Measurements from ENCODE around the gene UVSSA. TPM values are rescaled to one million over a fixed set of nuclear protein-coding genes. Genes with fewer than 3 reads are reported as not detected.

The UVSSA gene
- total RNA-seq, 2 donors from 2014 or later, result 18.2 to 26.0 TPM

GRCh38 chr4:1329408-1330371, 17.3 kb upstream of the UVSSA start:
- Histone ChIP-seq H3K4me1 (no peaks in the 10 kb centered on the region), H3K27me3 (no peaks in the 10 kb centered on the region), H3K4me3 (no peak overlapping the region), H3K36me3 (replicated peaks in 1 of 2; ENCODE audit: insufficient read depth in 1 of 2, low read depth in 2 of 2) (peaks cover 0 to 24% of the 10 kb centered on the region in 2 donors), H3K27ac (no peak overlapping the region), H3K9me3 (no peaks in the 10 kb centered on the region)
- WGBS, 2 donors, result 84 to 86% methylated on average over 18 to 30 of the region's 34 CpGs
- intact Hi-C loops (cut with DNase I), result no loop called here
- TF ChIP-seq POLR2A (IDR thresholded peaks at IDR 0.05) (no peak), CTCF (IDR thresholded peaks at IDR 0.05) (no peak)
- DNase-seq (no peak), ATAC-seq (no peak)

GRCh38 chr4:1330761-1331590, 16.0 kb upstream of the UVSSA start:
- Histone ChIP-seq H3K27ac (no peak overlapping the region), H3K36me3 (replicated peaks in 1 of 2; ENCODE audit: insufficient read depth in 1 of 2, low read depth in 2 of 2) (peaks cover 0 to 27% of the 10 kb centered on the region in 2 donors), H3K4me1 (no peaks in the 10 kb centered on the region), H3K9me3 (no peaks in the 10 kb centered on the region), H3K27me3 (no peaks in the 10 kb centered on the region), H3K4me3 (no peak overlapping the region)
- WGBS, 2 donors, result 85 to 90% methylated on average over 24 to 33 of the region's 34 CpGs
- intact Hi-C loops (cut with DNase I), result no loop called here
- DNase-seq (no peak), ATAC-seq (no peak)
- TF ChIP-seq POLR2A (IDR thresholded peaks at IDR 0.05) (no peak), CTCF (IDR thresholded peaks at IDR 0.05) (no peak)

GRCh38 chr4:1331591-1332353, 15.2 kb upstream of the UVSSA start:
- intact Hi-C loops (cut with DNase I), result no loop called here
- Histone ChIP-seq H3K9me3 (no peaks in the 10 kb centered on the region), H3K27ac (no peak overlapping the region), H3K27me3 (no peaks in the 10 kb centered on the region), H3K4me3 (no peak overlapping the region), H3K4me1 (no peaks in the 10 kb centered on the region), H3K36me3 (replicated peaks in 1 of 2; ENCODE audit: insufficient read depth in 1 of 2, low read depth in 2 of 2) (peaks cover 0 to 28% of the 10 kb centered on the region in 2 donors)
- no peak for DNase-seq
- 86 to 93% methylated on average over 14 to 19 of the region's 21 CpGs for WGBS, 2 donors
- ATAC-seq, result peak; percentile 4
- TF ChIP-seq CTCF (IDR thresholded peaks at IDR 0.05), result no peak
- no peak for TF ChIP-seq POLR2A (IDR thresholded peaks at IDR 0.05)

- no peaks in the 10 kb centered on the region for H3K4me1 ChIP-seq
- TF ChIP-seq POLR2A (IDR thresholded peaks at IDR 0.05), result no peak
- TF ChIP-seq CTCF (IDR thresholded peaks at IDR 0.05), result no peak
- H3K36me3 ChIP-seq (replicated peaks in 1 of 2; ENCODE audit: insufficient read depth in 1 of 2, low read depth in 2 of 2), result peaks cover 0 to 32% of the 10 kb centered on the region in 2 donors
- peak overlapping the region in 1 of 4 donors; percentile 21 for H3K27ac ChIP-seq
- WGBS, 2 donors, result 87 to 89% methylated on average over 5 to 13 of the region's 13 CpGs
- intact Hi-C loops (cut with DNase I), result no loop called here
- H3K27me3 ChIP-seq, result no peaks in the 10 kb centered on the region
- DNase-seq, result no peak
- H3K9me3 ChIP-seq, result no peaks in the 10 kb centered on the region
- ATAC-seq, result no peak
- H3K4me3 ChIP-seq, result no peak overlapping the region
These were observed 14.3 kb upstream of the UVSSA start for GRCh38 chr4:1332686-1333085.

Measured in body of pancreas (tissue), 4 donors.